Measurements from ENCODE around the gene RWDD4.
"Not testable (repeated sequence)": the region's sequence is repeated elsewhere in the genome, so short reads cannot be mapped to it uniquely, and the experiment has no call there.

RWDD4 gene

GRCh38 chr4:183635321-183635720 is 23.7 kb downstream of the RWDD4 start:
- no peak for DNase-seq

GRCh38 chr4:183633476-183634400 is 25.2 kb downstream of the RWDD4 start:
- DNase-seq: no peak

DNA sequence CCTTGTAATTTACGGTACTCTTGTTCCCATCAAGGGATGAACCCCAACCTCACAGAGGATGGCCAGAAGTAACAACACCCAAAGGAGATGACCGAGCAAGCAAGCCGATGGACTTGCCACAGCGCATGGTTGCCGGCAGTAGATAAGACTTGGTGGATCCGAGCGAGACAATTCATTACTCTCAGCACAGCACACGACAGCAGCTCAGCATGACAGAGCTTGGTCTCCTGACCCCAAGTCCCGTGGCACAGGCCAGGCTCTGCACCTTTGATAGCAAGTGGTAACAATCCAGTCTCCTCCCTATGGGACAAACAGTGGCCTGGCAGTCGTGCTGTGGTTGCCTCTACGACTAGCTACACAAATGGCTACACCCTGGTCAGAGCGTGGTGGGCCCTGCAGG is 26.3 kb downstream of the RWDD4 start:
- DNase-seq: no peak

- DNase-seq: no peak
Measured at GRCh38 chr4:183631577-183632198, 27.3 kb downstream of the RWDD4 start.

DNA sequence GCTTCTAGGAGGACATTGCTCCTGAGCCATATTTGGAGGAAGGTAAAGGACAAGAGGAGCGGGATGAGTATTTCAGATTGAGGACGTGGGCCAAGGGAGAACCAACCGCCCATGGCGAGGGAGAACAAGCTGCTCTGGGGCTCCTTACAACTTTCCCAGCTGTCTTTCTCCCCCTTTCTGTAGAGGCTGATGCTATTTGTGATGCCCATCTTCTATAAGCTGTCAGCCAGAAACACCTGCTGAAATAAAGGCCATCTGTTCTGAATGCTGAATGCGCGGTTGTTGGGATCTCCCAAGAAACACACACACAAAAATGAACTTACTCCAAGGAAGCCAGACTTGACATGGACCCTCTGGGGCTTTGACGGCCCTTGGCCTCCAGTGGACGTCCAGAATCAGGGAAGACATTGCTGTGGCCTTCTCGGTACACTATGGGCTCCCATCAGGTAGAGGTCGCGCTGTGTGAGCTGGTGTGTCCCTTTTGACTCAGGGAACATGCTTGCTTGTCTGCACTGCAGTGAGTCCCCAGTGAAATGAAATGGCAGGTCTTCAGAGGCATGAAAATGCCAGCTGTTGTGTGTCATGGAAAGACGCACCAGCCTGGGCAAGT is 30.9 kb downstream of the RWDD4 start:
- no peak for DNase-seq

- not testable (repeated sequence) for DNase-seq
Measured at GRCh38 chr4:183627286-183627685, 31.7 kb downstream of the RWDD4 start.

DNA sequence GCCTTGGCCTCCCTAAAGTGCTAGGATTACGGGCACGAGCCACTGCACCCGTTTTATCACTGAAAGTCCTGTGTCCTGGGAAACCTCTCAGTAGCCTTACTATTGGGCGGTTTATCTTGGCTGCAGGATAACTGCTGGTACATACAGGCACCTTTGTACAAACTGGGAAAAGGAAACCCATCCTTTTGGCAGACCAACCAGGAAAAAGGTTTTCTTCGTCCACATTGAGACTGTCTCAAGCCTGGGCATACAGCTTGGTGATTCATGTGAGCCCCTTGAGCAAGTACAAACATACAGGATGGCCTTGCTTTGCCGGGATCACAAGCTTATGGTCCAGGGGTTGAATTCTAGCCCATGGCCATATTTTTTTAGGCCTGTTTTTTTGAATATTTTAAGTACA is 32.8 kb downstream of the RWDD4 start:
- no peak for DNase-seq

DNA sequence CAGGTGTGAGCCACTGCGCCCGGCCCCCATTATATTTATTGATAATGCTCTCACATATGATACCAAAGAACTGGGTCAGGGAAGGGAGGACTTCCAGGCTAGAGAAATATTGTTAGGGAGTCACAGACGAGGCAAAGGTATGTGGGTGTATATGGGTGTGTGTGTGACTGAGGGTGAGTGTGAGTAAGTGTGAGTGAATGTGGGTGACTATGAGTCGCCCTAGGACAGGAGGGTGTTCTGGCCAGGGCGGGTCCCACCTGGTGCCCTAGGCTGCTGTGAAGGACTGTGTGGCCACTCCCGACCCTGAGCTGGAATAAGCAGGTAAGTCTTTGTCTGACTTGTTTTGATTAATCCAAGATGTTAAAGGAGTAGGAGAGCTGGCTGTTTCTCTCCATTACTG is 34.4 kb downstream of the RWDD4 start:
- no peak for DNase-seq

DNA sequence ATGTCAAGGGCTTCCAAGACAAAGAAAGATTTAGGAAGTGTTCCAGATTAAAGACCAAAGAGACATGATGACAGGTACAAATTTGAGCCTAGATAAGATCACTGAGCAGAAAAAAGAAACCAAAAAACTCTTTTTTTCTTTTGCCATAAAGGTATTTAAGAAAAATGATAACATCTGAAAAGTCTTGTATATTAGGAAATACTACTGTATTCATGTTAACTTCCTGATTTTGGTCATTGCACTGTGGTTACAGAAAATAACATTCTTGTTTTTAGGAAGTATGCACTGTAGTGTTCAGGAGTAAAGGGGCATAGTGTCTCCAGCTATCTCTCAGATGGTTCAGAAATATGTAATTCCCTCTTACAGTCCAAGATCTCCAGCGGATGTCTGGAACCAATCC is 37.1 kb downstream of the RWDD4 start:
- no peak for DNase-seq

- no peak for DNase-seq
Measured at GRCh38 chr4:183620421-183620820, 38.6 kb downstream of the RWDD4 start.

- no peak for DNase-seq
Measured at GRCh38 chr4:183618681-183619080, 40.3 kb downstream of the RWDD4 start.

DNA sequence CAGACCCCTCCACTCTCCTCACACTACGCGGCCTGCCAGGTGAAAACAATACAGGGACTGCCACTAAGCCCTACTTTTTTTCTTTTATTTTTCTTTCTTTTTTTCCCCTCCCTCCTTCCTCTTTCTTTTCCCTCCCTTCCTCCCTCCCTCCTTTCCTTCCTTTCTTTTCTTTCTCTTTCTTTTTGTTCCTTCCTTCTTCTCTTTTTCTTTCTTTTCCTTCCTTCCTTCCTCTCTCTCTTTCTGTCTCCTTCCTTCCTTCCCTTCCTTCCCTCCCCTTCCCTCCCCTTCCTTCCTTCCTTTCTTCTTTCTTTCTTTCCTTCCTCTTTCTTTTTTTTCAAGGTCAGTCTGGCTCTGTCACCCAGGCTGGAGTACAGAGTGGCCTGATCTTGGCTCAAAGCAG is 41.9 kb downstream of the RWDD4 start:
- no peak for DNase-seq

DNA sequence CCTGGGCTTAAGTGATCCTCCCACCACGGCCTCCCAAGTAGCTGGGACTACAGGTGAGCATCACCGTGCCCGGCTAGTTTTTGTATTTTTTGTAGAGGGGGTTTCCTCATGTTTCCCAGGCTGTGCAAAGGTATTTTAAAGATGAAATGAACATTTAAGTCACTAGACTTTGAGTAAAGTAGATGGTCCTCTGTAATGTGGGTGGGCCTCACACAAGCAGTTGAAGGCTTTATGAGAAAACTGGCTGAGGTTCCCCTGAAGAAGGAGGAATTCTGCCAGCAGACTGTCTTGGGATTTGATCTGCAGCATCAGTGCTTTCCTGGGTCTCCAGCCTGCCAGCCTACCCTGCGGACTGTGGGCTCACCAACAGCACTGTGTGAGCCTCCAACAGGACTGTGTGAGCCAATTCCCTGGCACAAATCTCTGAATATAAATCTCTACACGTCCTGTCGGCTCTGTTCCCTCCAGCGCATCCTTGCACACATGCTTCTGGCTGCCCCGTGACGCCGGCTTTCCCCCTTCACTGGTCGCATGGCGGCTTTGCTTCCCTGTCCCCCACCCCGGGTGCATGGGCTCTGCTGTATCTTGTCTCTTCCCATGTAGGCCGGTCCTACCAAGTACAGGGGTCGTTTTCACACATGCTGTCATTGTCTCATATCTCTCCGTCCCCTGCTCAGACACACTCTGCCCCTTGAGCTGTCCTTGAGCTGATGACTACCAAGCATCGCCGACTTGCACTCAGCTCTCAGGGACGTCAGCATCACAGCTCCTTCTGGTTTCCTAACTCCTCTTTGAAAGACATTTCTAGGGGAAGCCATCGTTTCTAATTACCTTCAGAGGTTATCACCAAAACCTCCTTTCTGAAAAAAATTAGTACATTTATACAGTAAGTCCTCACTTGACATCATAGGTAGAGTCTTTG is 46.4 kb downstream of the RWDD4 start:
- DNase-seq: no peak

DNA sequence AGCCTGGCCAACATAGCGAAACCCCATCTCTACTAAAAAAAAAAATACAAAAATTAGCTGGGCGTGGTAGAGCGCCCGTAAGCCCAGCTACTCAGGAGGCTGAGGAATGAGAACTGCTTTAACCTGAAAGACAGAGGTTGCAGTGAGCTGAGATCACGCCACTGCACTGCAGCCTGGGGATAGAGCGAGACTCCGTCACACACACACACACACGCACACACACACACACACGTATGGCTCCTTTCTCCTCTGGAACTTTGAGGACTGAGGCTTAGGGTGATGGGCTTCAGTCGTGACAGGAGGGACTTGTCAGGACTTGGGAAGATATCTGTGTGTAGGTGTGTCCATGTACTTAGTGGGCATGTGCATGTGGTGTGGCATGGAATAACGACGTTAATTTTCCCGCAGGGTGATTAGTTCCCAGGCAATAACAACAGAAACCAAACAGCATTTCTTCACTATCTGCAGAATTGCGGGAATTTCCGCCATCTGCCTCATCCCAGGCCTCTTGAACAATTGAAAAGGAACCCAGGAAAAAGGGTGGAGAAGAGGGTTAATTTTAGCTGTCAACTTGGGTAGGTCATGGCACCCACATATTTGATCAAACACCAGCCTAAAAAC is 47.7 kb downstream of the RWDD4 start:
- no peak for DNase-seq

DNA sequence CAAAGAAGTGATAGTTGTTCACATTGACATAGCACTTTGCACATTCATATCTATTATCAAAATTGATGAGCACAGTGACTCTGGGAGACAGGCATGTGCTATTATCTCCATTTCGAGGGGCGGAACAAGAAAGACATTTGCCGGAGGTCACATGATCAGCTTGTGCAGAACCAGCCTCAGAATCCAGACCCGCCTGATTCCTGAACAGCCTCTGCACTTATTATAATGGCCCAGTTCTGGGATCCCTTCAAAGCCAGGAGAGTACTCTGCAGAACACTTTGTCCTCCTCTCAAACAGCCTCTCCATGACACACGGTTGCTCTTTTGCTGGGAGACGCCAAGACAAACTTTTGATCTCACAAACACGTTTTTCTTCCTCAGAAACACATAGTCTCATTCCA is 48.4 kb downstream of the RWDD4 start:
- no peak for DNase-seq

GRCh38 chr4:183610033-183610432 is 49.0 kb downstream of the RWDD4 start:
- no peak for DNase-seq

- no peak for DNase-seq
Measured at GRCh38 chr4:183609151-183609550, 49.8 kb downstream of the RWDD4 start.

DNA sequence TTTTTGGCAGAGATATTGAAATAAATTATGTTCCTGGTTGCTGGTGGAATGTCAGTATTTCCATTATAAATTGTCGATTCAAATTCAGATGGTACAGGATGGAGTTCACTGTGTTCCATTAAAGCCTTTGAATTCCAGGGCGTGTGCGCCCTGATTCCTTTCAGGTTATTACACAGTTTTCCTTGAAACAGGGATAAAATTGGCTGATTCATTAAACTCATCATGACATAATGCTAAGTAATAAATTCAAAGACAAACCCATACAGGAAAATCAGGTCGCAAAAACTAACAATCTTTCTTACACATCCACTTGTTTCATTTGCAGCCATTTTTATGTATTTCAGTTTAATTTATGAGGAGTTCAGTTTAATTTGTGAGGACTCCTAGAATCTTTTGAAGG is 51.1 kb downstream of the RWDD4 start:
- no peak for DNase-seq

- no peak for DNase-seq
Measured at GRCh38 chr4:183602557-183603027, 56.4 kb downstream of the RWDD4 start.

DNA sequence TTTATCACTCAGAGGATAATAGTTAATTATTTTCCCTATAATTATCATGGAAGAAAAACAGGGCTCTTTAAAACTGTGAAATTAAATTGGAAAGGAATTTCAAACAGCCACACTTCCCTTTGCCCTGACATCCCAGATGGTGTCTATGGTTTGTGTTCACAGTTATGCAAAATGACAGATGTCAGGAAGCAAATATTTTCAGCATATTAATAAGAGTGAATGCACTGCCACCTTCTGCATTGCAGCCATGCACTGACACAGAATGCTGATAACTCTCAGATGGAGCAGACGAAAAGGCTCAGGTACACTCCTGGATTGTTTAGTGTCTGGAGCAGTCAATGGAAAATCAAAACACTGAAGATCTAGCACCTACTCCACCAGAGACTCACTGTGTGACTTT is 57.6 kb downstream of the RWDD4 start:
- DNase-seq: no peak

GRCh38 chr4:183600189-183600685 is 58.7 kb downstream of the RWDD4 start:
- DNase-seq: no peak

GRCh38 chr4:183599690-183600089 is 59.3 kb downstream of the RWDD4 start:
- no peak for DNase-seq
